Pancreas (tissue), 10 donors: Measurements from ENCODE around the gene KAT7. TPM values are rescaled to one million over a fixed set of nuclear protein-coding genes. Genes with fewer than 3 reads are reported as not detected.

Source experiments
- ATAC-seq, 4 donors: fragments of 200-7000 bp; cut with Tn5 transposase; one replicate each; pipeline versions ENCODE4 v1.8.0 to v1.9.1; 2020; ENCODE audit warnings: mild to moderate bottlenecking in 4 of 4, moderate library complexity in 4 of 4
- DNase-seq, 6 donors: peaks; one replicate each; pipeline ENCODE4 v3.0.0-alpha.2; 2020
- FAIRE-seq: peaks from 2 replicates; lab custom pipeline; 2012; peaks lifted over from hg19 to GRCh38; lab: Jason Lieb, UNC
- H3K27ac ChIP-seq, 4 donors: fragments of 200-600 bp; sonication (generic); 1 replicate in 3 of 4; 2 replicates in 1 of 4; pipeline versions ENCODE4 v1.5.0 to v1.8.0; 2020
- H3K27me3 ChIP-seq, 4 donors: fragments of 200-600 bp; one replicate each; pipeline ENCODE4 v1.8.0; 2021
- H3K36me3 ChIP-seq, 3 donors: fragments of 200-600 bp; sonication (generic) in 1 of 3; one replicate each; pipeline versions ENCODE4 v1.5.0 to v1.8.0; 2020 to 2021
- H3K4me1 ChIP-seq, 3 donors: fragments of 200-600 bp; one replicate each; pipeline ENCODE4 v1.8.0; 2021
- H3K4me3 ChIP-seq, 4 donors: fragments of 200-600 bp; sonication (generic) in 2 of 4; one replicate each; pipeline versions ENCODE4 v1.5.0 to v1.8.0; 2020 to 2021
- H3K9me3 ChIP-seq, 4 donors: fragments of 200-600 bp; one replicate each; pipeline ENCODE4 v1.8.0; 2021
- WGBS, 2 donors: extraction: QIAGEN DNeasy Blood & Tissue Kit; methylation state at CpG; one replicate each; pipeline ENCODE4 v1.1.7; 2013; 5-methylcytosine and 5-hydroxymethylcytosine counted together
- intact Hi-C, 3 donors: fragments of 100-400 bp; cut with DNase I; formaldehyde crosslinking; loops; one replicate each; pipeline versions ENCODE4 v1.11.1 to v1.14.2; 2022
- polyA plus RNA-seq, 2 donors: library from polyadenylated mRNA; stranded (reverse); fragments of 200-250 nt; gene quantifications; one replicate each; pipeline ENCODE4 v1.2.3, GENCODE V29; 2013
- total RNA-seq, 6 donors: library from RNA; stranded (reverse); fragmentation: NEBNext Ultra II Directional in 4 of 6; extraction: Animal tissue kit (Norgen Biotek cat#: 25700) in 4 of 6; gene quantifications; one replicate each; pipeline versions ENCODE4 v1.2.1 to v1.2.4, GENCODE V29; 2021 to 2023
- TF ChIP-seq, protein P1 (sequence below), 4 donors: fragments of 200-600 bp; sonication (generic) in 3 of 4; IDR thresholded peaks; one replicate each; pipeline versions ENCODE4 v1.5.0 to v1.8.0; 2021; ENCODE audit warnings: antibody characterized with exemption in 4 of 4
- donor health status: healthy with polysubstance abuse.
- donor health status: DM: no; HTN: no; CAD: no; lungs with moderate emphysema.
- donor health status: DM: no; HTN: no; CAD: no.
- donor health status: control.
- donor health status: control.
- donor health status: Bipolar disorder and iron deficiency.
- donor health status: DM: yes; HTN: yes; CAD: no.
- donor health status: DM: no; HTN: no; CAD: no.
- donor health status: DM: no; HTN: no; CAD: no.
- donor health status: DM: yes; HTN: yes; CAD: no.

The KAT7 gene
- total and polyA plus RNA-seq, 8 donors, result 3.5 to 31.5 (median 19.1) TPM

- H3K27ac ChIP-seq, result no peak overlapping the region
- FAIRE-seq (no peak), DNase-seq (no peak), ATAC-seq (no peak)
- H3K4me1 ChIP-seq, result no peaks in the 10 kb centered on the region
- no peak overlapping the region for H3K4me3 ChIP-seq
- H3K27me3 ChIP-seq, result no peaks in the 10 kb centered on the region
- H3K9me3 ChIP-seq, result no peaks in the 10 kb centered on the region
- WGBS, 2 donors, result 61 to 85% methylated on average over 3 of the region's 3 CpGs
- intact Hi-C loops, result loop anchor here in 1 of 3 donors (5.0 kb wide), 1 partner anchor 130 kb away; the partner anchor contains the start of gene DLX3
- TF ChIP-seq, protein P1, sequence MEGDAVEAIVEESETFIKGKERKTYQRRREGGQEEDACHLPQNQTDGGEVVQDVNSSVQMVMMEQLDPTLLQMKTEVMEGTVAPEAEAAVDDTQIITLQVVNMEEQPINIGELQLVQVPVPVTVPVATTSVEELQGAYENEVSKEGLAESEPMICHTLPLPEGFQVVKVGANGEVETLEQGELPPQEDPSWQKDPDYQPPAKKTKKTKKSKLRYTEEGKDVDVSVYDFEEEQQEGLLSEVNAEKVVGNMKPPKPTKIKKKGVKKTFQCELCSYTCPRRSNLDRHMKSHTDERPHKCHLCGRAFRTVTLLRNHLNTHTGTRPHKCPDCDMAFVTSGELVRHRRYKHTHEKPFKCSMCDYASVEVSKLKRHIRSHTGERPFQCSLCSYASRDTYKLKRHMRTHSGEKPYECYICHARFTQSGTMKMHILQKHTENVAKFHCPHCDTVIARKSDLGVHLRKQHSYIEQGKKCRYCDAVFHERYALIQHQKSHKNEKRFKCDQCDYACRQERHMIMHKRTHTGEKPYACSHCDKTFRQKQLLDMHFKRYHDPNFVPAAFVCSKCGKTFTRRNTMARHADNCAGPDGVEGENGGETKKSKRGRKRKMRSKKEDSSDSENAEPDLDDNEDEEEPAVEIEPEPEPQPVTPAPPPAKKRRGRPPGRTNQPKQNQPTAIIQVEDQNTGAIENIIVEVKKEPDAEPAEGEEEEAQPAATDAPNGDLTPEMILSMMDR (IDR thresholded peaks at IDR 0.05), result no peak
- H3K36me3 ChIP-seq, result no peaks in the 10 kb centered on the region
Observed at GRCh38 chr17:49866882-49867413, 78.5 kb downstream of the KAT7 start.

GRCh38 chr17:49869038-49869374 lies 80.5 kb downstream of the KAT7 start:
- intact Hi-C loops, result loop anchor here in 1 of 3 donors (5.0 kb wide), 1 partner anchor 128 kb away; the partner anchor contains the start of gene DLX3
- no peak for ATAC-seq
- WGBS, 2 donors, result 25 to 45% methylated on average over 1 of the region's 1 CpG
- TF ChIP-seq, protein P1 (IDR thresholded peaks at IDR 0.05), result no peak
- Histone ChIP-seq H3K4me1 (no peaks in the 10 kb centered on the region), H3K9me3 (no peaks in the 10 kb centered on the region), H3K27me3 (no peaks in the 10 kb centered on the region), H3K36me3 (no peaks in the 10 kb centered on the region), H3K27ac (no peak overlapping the region), H3K4me3 (no peak overlapping the region)
- no peak for FAIRE-seq
- DNase-seq, result peak in 1 of 6 donors; percentile 33

DNA sequence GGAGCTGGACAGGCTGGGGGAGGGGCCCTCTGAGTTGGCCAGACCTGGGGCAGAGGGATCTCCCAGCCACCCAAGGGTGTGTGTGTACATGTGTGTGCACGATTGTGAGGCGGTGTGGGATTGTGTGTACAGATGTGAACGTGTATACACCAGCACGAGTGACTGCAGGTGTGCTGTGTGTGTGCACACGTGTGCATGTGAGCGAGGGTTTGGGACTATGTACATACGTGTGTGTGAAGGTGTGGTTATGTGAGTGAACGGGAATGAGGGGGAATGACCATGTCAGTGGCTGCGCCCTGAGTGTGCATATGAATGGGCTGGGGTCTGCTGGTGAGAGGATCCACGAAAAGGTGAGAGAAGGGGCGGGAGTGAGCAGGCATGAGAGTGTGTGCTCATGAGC lies 81.8 kb downstream of the KAT7 start:
- WGBS, 2 donors, result 74 to 83% methylated on average over 11 of the region's 11 CpGs

DNA sequence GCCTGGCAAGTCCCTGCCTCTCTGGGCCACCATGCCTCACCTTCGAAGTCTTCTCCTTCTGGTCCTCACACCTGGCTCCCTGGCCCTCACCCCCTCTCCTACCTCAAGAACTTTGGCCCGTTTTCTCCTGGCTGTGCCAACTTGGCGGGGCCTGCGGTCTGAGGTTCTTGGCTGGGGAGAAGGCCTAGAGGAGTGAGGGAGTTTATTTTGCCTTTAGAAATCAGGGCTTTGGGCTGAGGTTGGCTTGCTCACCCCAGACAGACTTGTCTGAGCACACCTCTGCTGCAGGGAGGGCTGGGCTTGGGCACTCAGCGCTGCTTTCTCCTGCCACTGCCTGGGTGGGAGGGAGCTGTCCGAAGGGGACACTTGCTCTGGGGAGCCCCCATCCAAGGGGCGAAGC lies 82.7 kb downstream of the KAT7 start:
- DNase-seq (no peak), FAIRE-seq (no peak), ATAC-seq (no peak)
- WGBS, 2 donors, result 66 to 70% methylated on average over 7 of the region's 7 CpGs
- Histone ChIP-seq H3K27ac (no peak overlapping the region), H3K4me3 (no peak overlapping the region), H3K9me3 (no peaks in the 10 kb centered on the region), H3K27me3 (no peaks in the 10 kb centered on the region), H3K36me3 (no peaks in the 10 kb centered on the region), H3K4me1 (no peaks in the 10 kb centered on the region)
- intact Hi-C loops, result no loop called here
- TF ChIP-seq, protein P1 (IDR thresholded peaks at IDR 0.05), result no peak

More for the DNA sequence above, 81.8 kb downstream of the KAT7 start:
- no peak for FAIRE-seq
- H3K9me3 ChIP-seq, result no peaks in the 10 kb centered on the region
- DNase-seq, result no peak
- no peaks in the 10 kb centered on the region for H3K4me1 ChIP-seq
- intact Hi-C loops, result no loop called here
- H3K27ac ChIP-seq, result no peak overlapping the region
- no peak for ATAC-seq
- TF ChIP-seq, protein P1 (IDR thresholded peaks at IDR 0.05), result no peak
- no peak overlapping the region for H3K4me3 ChIP-seq
- H3K27me3 ChIP-seq, result no peaks in the 10 kb centered on the region
- no peaks in the 10 kb centered on the region for H3K36me3 ChIP-seq

- ATAC-seq, result no peak
- no peak for FAIRE-seq
- no peaks in the 10 kb centered on the region for H3K9me3 ChIP-seq
- no peak overlapping the region for H3K27ac ChIP-seq
- no peaks in the 10 kb centered on the region for H3K36me3 ChIP-seq
- 73 to 81% methylated on average over 6 of the region's 6 CpGs for WGBS, 2 donors
- no peaks in the 10 kb centered on the region for H3K4me1 ChIP-seq
- no peaks in the 10 kb centered on the region for H3K27me3 ChIP-seq
- H3K4me3 ChIP-seq, result no peak overlapping the region
- DNase-seq, result no peak
- intact Hi-C loops, result no loop called here
- TF ChIP-seq, protein P1 (IDR thresholded peaks at IDR 0.05), result no peak
Observed at GRCh38 chr17:49872754-49873377, 84.4 kb downstream of the KAT7 start.
